NCI-H187 (cell line): ENCODE results near the gene CTSG.
"Not testable (repeated sequence)": the region's sequence is repeated elsewhere in the genome, so short reads cannot be mapped to it uniquely, and the experiment has no call there.

ENCODE experiments used
- DNase-seq, 2 experiments: peaks; one replicate each; lab custom pipeline; 2025; lab: John Stamatoyannopoulos, UW

The CTSG gene

DNA sequence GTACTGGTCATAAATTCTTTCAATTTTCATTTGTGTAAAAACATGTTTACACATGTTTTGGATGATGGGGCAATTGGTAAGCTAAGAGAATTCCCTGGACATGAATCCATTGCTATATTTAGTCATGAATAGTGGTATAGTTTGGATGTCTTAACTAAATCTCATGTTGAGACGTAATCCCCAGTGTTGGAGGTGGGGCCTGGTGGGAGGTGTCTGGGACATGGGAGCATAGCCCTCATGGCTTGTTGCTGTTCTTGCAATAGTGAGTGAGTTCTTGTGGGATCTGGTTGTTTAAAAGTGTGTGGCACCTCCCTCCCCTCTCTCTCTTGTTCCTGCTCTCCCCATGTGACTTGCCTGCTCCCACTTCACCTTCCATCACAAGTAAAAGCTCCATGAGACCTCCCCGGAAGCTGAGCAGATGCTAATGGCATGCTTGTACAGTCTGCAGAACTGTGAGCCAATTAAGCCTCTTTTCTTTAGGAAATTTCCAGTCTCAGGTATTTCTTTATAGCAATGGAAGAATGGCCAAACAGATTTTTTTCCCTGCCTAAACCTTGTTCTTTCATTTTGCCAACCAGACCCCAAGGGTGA lies 33.6 kb downstream of the CTSG start:
- no peak for DNase-seq

GRCh38 chr14:24535737-24536136 lies 40.3 kb downstream of the CTSG start:
- no peak for DNase-seq

- no peak for DNase-seq
These were observed 41.8 kb downstream of the CTSG start for GRCh38 chr14:24534286-24534685.

GRCh38 chr14:24525877-24526620 lies 50.0 kb downstream of the CTSG start:
- DNase-seq = not testable (repeated sequence)
